GM23338 (cell line): ENCODE data around the gene IRF3.
A peak's percentile ranks its signal among the peaks of the same experiment; 100 is the strongest.

Experiments used
- CREB1 ChIP-seq: fragments of 250-450 bp; sonication (Bioruptor Pico); IDR thresholded peaks from 2 replicates; pipeline ENCODE4 v1.5.0; 2020; ENCODE audit warnings: low read depth, mild to moderate bottlenecking, moderate library complexity
- CTCF ChIP-seq, 2 experiments: fragments of 200-600 bp in 1 of 2; sonication (generic) in 1 of 2; conservative IDR thresholded peaks; 2 replicates each; pipeline versions ENCODE4 v1.5.1 to v1.6.1; 2016 to 2017; ENCODE audit warnings: antibody characterized with exemption in 2 of 2, low read depth in 2 of 2, mild to moderate bottlenecking in 2 of 2, moderate library complexity in 1 of 2
- ETS1 ChIP-seq: IDR thresholded peaks from 2 replicates; pipeline ENCODE4 v1.6.1; 2016; ENCODE audit warnings: antibody characterized with exemption
- EZH2 ChIP-seq: fragments of 200-600 bp; sonication (generic); IDR thresholded peaks from one replicate; pipeline ENCODE4 v1.8.0; 2017; ENCODE audit warnings: antibody characterized with exemption, mild to moderate bottlenecking, low read depth; ENCODE audit not compliant: unreplicated experiment
- EZH2phosphoT487 ChIP-seq: fragments of 200-600 bp; sonication (generic); IDR thresholded peaks from one replicate; pipeline ENCODE4 v1.8.1; 2018; ENCODE audit warnings: antibody characterized with exemption; ENCODE audit not compliant: unreplicated experiment
- JUNB ChIP-seq: IDR thresholded peaks from one replicate; pipeline ENCODE4 v1.6.1; 2016; ENCODE audit warnings: antibody characterized with exemption; ENCODE audit not compliant: unreplicated experiment
- POLR2AphosphoS5 ChIP-seq: IDR thresholded peaks from 2 replicates; pipeline ENCODE4 v1.6.1; 2016; ENCODE audit warnings: antibody characterized with exemption, low read depth
- REST ChIP-seq: IDR thresholded peaks from one replicate; pipeline ENCODE4 v1.6.1; 2018; ENCODE audit warnings: antibody characterized with exemption; ENCODE audit not compliant: unreplicated experiment
- ZNF114 ChIP-seq: fragments of 250-450 bp; sonication (Bioruptor Pico); IDR thresholded peaks from 2 replicates; pipeline ENCODE4 v1.5.0; 2020; ENCODE audit warnings: mild to moderate bottlenecking, moderate library complexity
- ZNF331 ChIP-seq: fragments of 250-450 bp; sonication (Bioruptor Pico); IDR thresholded peaks from 2 replicates; pipeline ENCODE4 v1.5.0; 2020; ENCODE audit warnings: low read depth, mild to moderate bottlenecking, moderate library complexity
- ZNF462 ChIP-seq: fragments of 250-450 bp; sonication (Bioruptor Pico); IDR thresholded peaks from 2 replicates; pipeline ENCODE4 v1.5.0; 2020; ENCODE audit warnings: mild to moderate bottlenecking, moderate library complexity

GRCh38 chr19:49635530-49636232, 30.0 kb downstream of the IRF3 start:
- 0 out of 4 replicates have a peak, but pooled peaks of 1 of the 2 experiments have one; percentile 3 for TF ChIP-seq CTCF (conservative IDR thresholded peaks at IDR 0.05; ENCODE audit: low read depth in 2 of 2)
- TF ChIP-seq POLR2AphosphoS5, result no peak
- no peak for TF ChIP-seq EZH2
- no peak for TF ChIP-seq ZNF462 (CRISPR knock-in tag)
- TF ChIP-seq CREB1 (CRISPR knock-in tag), result no peak
- no peak for TF ChIP-seq REST
- no peak for TF ChIP-seq EZH2phosphoT487
- no peak for TF ChIP-seq ZNF331 (CRISPR knock-in tag)
- TF ChIP-seq ZNF114 (CRISPR knock-in tag), result no peak
- TF ChIP-seq JUNB, result no peak
- TF ChIP-seq ETS1, result no peak
